Endothelial cell of umbilical vein (primary cell): ENCODE measurements around the gene DENND1A. TPM values are rescaled to one million over a fixed set of nuclear protein-coding genes. Genes with fewer than 3 reads are reported as not detected.

Source experiments
- BruUV-seq: library from RNA; stranded (reverse); fragments of 400-500 nt; replicated peaks from 2 replicates; lab custom pipeline; 2021; lab: Mats Ljungman, UMichigan
- CTCF ChIA-PET: fragments of 300-600, 350-600 bp; sonication (Branson Sonifier 250); formaldehyde crosslinking; loops from one replicate; lab custom pipeline; 2021; ENCODE audit warnings: antibody characterized with exemption, inconsistent platforms; lab: Charles Lee
- POLR2A ChIA-PET: fragments of 300-600, 350-600 bp; sonication (Branson Sonifier 250); formaldehyde crosslinking; loops from one replicate; lab custom pipeline; 2021; ENCODE audit warnings: antibody characterized with exemption, inconsistent platforms; lab: Charles Lee
- DNase-seq: peaks from one replicate; pipeline ENCODE4 v3.0.0-alpha.2; 2011; ENCODE audit warnings: low read depth, low spot score
- FAIRE-seq: peaks from 2 replicates; lab custom pipeline; 2011; peaks lifted over from hg19 to GRCh38; lab: Jason Lieb, UNC
- H2AFZ ChIP-seq: 2 replicates; pipeline ENCODE4 v1.6.0; 2012; ENCODE audit warnings: low read depth, low read length, control low read depth, inconsistent platforms
- H3K27ac ChIP-seq: 2 replicates; pipeline ENCODE4 v1.5.1; 2011; ENCODE audit warnings: low read depth, mild to moderate bottlenecking, control low read depth, low read length, moderate library complexity; ENCODE audit not compliant: insufficient read depth
- H3K27me3 ChIP-seq, 2 experiments: 2 replicates each; pipeline versions ENCODE4 v1.6.0 to v1.6.1; 2011; ENCODE audit warnings: low read length in 2 of 2, mixed read lengths in 1 of 2; ENCODE audit not compliant: control insufficient read depth in 2 of 2, insufficient read depth in 2 of 2
- H3K36me3 ChIP-seq, 2 experiments: 2 replicates in 1 of 2; 3 replicates in 1 of 2; pipeline ENCODE4 v1.5.1; 2011; ENCODE audit warnings: low read length in 2 of 2, mild to moderate bottlenecking in 1 of 2, moderate library complexity in 1 of 2; ENCODE audit not compliant: control insufficient read depth in 2 of 2, insufficient read depth in 2 of 2; ENCODE audit errors: extremely low read depth in 1 of 2
- H3K4me1 ChIP-seq: 3 replicates; pipeline ENCODE4 v1.5.1; 2011; ENCODE audit warnings: mild to moderate bottlenecking, low read length; ENCODE audit not compliant: control insufficient read depth, insufficient read depth; ENCODE audit errors: extremely low read depth
- H3K4me2 ChIP-seq: 2 replicates; pipeline ENCODE4 v1.6.1; 2011; ENCODE audit warnings: low read length, control low read depth, mixed read lengths; ENCODE audit not compliant: insufficient read depth
- H3K4me3 ChIP-seq, 3 experiments: fragments of 200-600 bp in 1 of 3; sonication (generic), shearing (Covaris generic) in 1 of 3; replicated peaks in 1 of 3; 2 replicates each; pipeline ENCODE4 v1.5.1; 2011 to 2016; ENCODE audit warnings: control low read depth in 3 of 3, low read length in 3 of 3, mild to moderate bottlenecking in 2 of 3, inconsistent platforms in 1 of 3, low read depth in 1 of 3, moderate library complexity in 1 of 3; ENCODE audit not compliant: insufficient read depth in 1 of 3
- H3K79me2 ChIP-seq: 2 replicates; pipeline ENCODE4 v1.6.0; 2012; ENCODE audit warnings: low read length, inconsistent platforms; ENCODE audit not compliant: control insufficient read depth, insufficient read depth
- H3K9ac ChIP-seq: replicated peaks from 2 replicates; pipeline ENCODE3; 2011; ENCODE audit warnings: low read length, control low read depth; ENCODE audit not compliant: insufficient read depth; ENCODE audit errors: extremely low read depth
- H3K9me1 ChIP-seq: replicated peaks from 3 replicates; pipeline ENCODE4 v1.6.0; 2011; ENCODE audit warnings: mild to moderate bottlenecking, low read length; ENCODE audit not compliant: control insufficient read depth, insufficient read depth; ENCODE audit errors: extremely low read depth
- H3K9me3 ChIP-seq: replicated peaks from 2 replicates; pipeline ENCODE4 v1.5.1; 2012; ENCODE audit warnings: low read length, inconsistent platforms; ENCODE audit not compliant: control insufficient read depth, insufficient read depth
- H4K20me1 ChIP-seq: replicated peaks from 2 replicates; pipeline ENCODE3; 2011; ENCODE audit warnings: mild to moderate bottlenecking, low read length; ENCODE audit not compliant: control insufficient read depth, insufficient read depth; ENCODE audit errors: extremely low read depth
- CTCF ChIP-seq, 2 donors: IDR thresholded peaks; 1 replicate in 1 of 2; 2 replicates in 1 of 2; pipeline ENCODE4 v1.5.1; 2011; ENCODE audit warnings: low read length in 2 of 2, mild to moderate bottlenecking in 2 of 2, moderate library complexity in 2 of 2, control low read depth in 1 of 2, inconsistent platforms in 1 of 2, low read depth in 1 of 2; ENCODE audit not compliant: insufficient read depth in 1 of 2; ENCODE audit errors: extremely low read depth in 1 of 2
- EZH2 ChIP-seq: IDR thresholded peaks from 2 replicates; pipeline ENCODE4 v1.6.1; 2012; ENCODE audit warnings: borderline replicate concordance, low read depth, mild to moderate bottlenecking, moderate library complexity, low read length, inconsistent platforms; ENCODE audit not compliant: severe bottlenecking
- FOS ChIP-seq: IDR thresholded peaks from 2 replicates; pipeline ENCODE4 v1.6.1; 2011; ENCODE audit warnings: mild to moderate bottlenecking, low read length, moderate library complexity, borderline replicate concordance; ENCODE audit not compliant: insufficient read depth
- GATA2 ChIP-seq: IDR thresholded peaks from 2 replicates; pipeline ENCODE4 v1.7.0; 2011; ENCODE audit warnings: low read depth, mild to moderate bottlenecking, moderate library complexity, mixed read lengths, low read length; ENCODE audit not compliant: insufficient read length, insufficient read depth
- JUN ChIP-seq: IDR thresholded peaks from 2 replicates; pipeline ENCODE4 v1.6.1; 2011; ENCODE audit warnings: borderline replicate concordance, low read depth; ENCODE audit not compliant: insufficient read length, insufficient read depth
- MAX ChIP-seq: IDR thresholded peaks from 2 replicates; pipeline ENCODE4 v1.6.1; 2011; ENCODE audit not compliant: insufficient read depth, insufficient read length
- MYC ChIP-seq: IDR thresholded peaks from one replicate; pipeline ENCODE4 v1.6.1; 2011; ENCODE audit warnings: mild to moderate bottlenecking, low read depth, low read length
- POLR2A ChIP-seq: IDR thresholded peaks from 2 replicates; pipeline ENCODE4 v1.6.1; 2012; ENCODE audit warnings: low read depth, mild to moderate bottlenecking, control low read depth, low read length
- POLR2AphosphoS5 ChIP-seq: IDR thresholded peaks from 2 replicates; pipeline ENCODE4 v1.6.1; 2012; ENCODE audit warnings: low read depth, mild to moderate bottlenecking, control low read depth, low read length, moderate library complexity; ENCODE audit not compliant: insufficient read depth
- dilution Hi-C: fragments of 300-500 bp; cut with MboI; formaldehyde crosslinking; loops from one replicate; pipeline ENCODE4 v1.15.0; 2019; ENCODE audit warnings: low sequenced_read_pairs; ENCODE audit not compliant: extremely low pct_ligation_motif_present
- intact Hi-C: fragments of 100-400 bp; cut with micrococcal nuclease; formaldehyde crosslinking; loops from one replicate; pipeline ENCODE4 v1.10.0; 2022
- polyA plus RNA-seq, 4 experiments: library from polyadenylated mRNA; depleted of rRNA in 3 of 4; stranded (reverse) in 3 of 4; unstranded in 1 of 4; fragments of >200 nt; gene quantifications; 2 replicates each; pipeline versions ENCODE4 v1.2.1 to v1.2.3, GENCODE V29; 2011 to 2012; ENCODE audit warnings: missing spikeins in 1 of 4
- total RNA-seq: library from RNA; stranded (reverse); gene quantifications from 2 replicates; pipeline ENCODE4 v1.2.3, GENCODE V29; 2021

DENND1A gene
- total and polyA plus RNA-seq, 2 donors (not counting 3 experiments of a cell fraction or from before 2014, with no cell fraction given), result 18.5 to 24.5 TPM

- no peaks in the 10 kb centered on the region for H3K9me3 ChIP-seq
- no peak for DNase-seq
- dilution Hi-C loops, result no loop called here
These were observed 320.1 kb downstream of the DENND1A start for GRCh38 chr9:123609844-123610243.

More at GRCh38 chr9:123609844-123610243, 320.1 kb downstream of the DENND1A start:
- H3K9ac ChIP-seq, result no peak overlapping the region
- intact Hi-C loops, result no loop called here
- H3K79me2 ChIP-seq, result no peaks in the 10 kb centered on the region
- TF ChIP-seq JUN (no peak), EZH2 (no peak), MYC (no peak), GATA2 (no peak), MAX (no peak), CTCF (IDR thresholded peaks at IDR 0.05; ENCODE audit: extremely low read depth in 1 of 2, insufficient read depth in 1 of 2, low read depth in 1 of 2, low read length in 2 of 2) (no peak), FOS (no peak), POLR2AphosphoS5 (no peak), POLR2A (no peak)
- no peak for FAIRE-seq
- BruUV-seq, result no TSS peak
- no peak overlapping the region for H3K27ac ChIP-seq
- ChIA-PET CTCF (no interaction called here), POLR2A (no interaction called here)
- H3K27me3 ChIP-seq, result no peaks in the 10 kb centered on the region
- H3K36me3 ChIP-seq, result peaks cover 0 to 2% of the 10 kb centered on the region in 2 experiments
- no peak overlapping the region for H3K4me2 ChIP-seq
- no peaks in the 10 kb centered on the region for H4K20me1 ChIP-seq
- H3K4me1 ChIP-seq, result no peaks in the 10 kb centered on the region
- H3K4me3 ChIP-seq, result no peak overlapping the region
- no peak overlapping the region for H2AFZ ChIP-seq
- H3K9me1 ChIP-seq, result no peaks in the 10 kb centered on the region
